OCI-LY3 (cell line): ENCODE measurements around the gene NDUFB10.
"Not testable (repeated sequence)": the region's sequence is repeated elsewhere in the genome, so short reads cannot be mapped to it uniquely, and the experiment has no call there.

Experiments used
- H2AFZ ChIP-seq: fragments of 200-600, 300-600 bp; shearing (Covaris generic); 2 replicates; pipeline ENCODE4 v1.6.0; 2014; ENCODE audit warnings: antibody characterized with exemption, low read depth, low read length
- H3K27ac ChIP-seq: fragments of 200-600, 300-600 bp; sonication (generic); 2 replicates; pipeline ENCODE4 v1.5.1; 2014; ENCODE audit warnings: mild to moderate bottlenecking, low read length, moderate library complexity, mixed read lengths
- H3K27me3 ChIP-seq: fragments of 200-600, 300-600 bp; sonication (generic); 2 replicates; pipeline ENCODE4 v1.6.1; 2014; ENCODE audit warnings: low read depth, low read length, mixed read lengths
- H3K36me3 ChIP-seq: fragments of 200-600, 300-600 bp; sonication (generic); replicated peaks from 2 replicates; pipeline ENCODE3; 2014; ENCODE audit warnings: low read depth, low read length, mixed read lengths
- H3K4me1 ChIP-seq: fragments of 300-600, 200-600 bp; sonication (generic); 2 replicates; pipeline ENCODE4 v1.6.1; 2014; ENCODE audit warnings: low read length, mixed read lengths
- H3K4me2 ChIP-seq: fragments of 200-600, 300-600 bp; sonication (generic); 2 replicates; pipeline ENCODE4 v1.6.1; 2014; ENCODE audit warnings: low read length, mixed read lengths
- H3K4me3 ChIP-seq: fragments of 300-600, 200-600 bp; sonication (generic); 2 replicates; pipeline ENCODE4 v1.5.1; 2014; ENCODE audit warnings: antibody characterized with exemption, mild to moderate bottlenecking, low read length, moderate library complexity
- H3K79me2 ChIP-seq: fragments of 300-600, 200-600 bp; shearing (Covaris generic); 2 replicates; pipeline ENCODE4 v1.6.1; 2014; ENCODE audit warnings: mild to moderate bottlenecking, low read length, mixed read lengths
- H3K9ac ChIP-seq: fragments of 300-600, 200-600 bp; shearing (Covaris generic); 2 replicates; pipeline ENCODE4 v1.6.0; 2014; ENCODE audit warnings: mild to moderate bottlenecking, low read length, moderate library complexity
- H3K9me3 ChIP-seq: fragments of 200-600, 300-600 bp; shearing (Covaris generic); 2 replicates; pipeline ENCODE4 v1.6.1; 2014; ENCODE audit warnings: low read length, mixed read lengths; ENCODE audit not compliant: insufficient read depth
- H4K20me1 ChIP-seq: fragments of 200-600, 300-600 bp; sonication (generic); 2 replicates; pipeline ENCODE4 v1.6.1; 2016; ENCODE audit warnings: low read length, mixed read lengths; ENCODE audit not compliant: insufficient read depth
- EZH2phosphoT487 ChIP-seq: fragments of 200-600 bp; shearing (Covaris generic); IDR thresholded peaks from 2 replicates; pipeline ENCODE4 v1.6.1; 2018; ENCODE audit warnings: antibody characterized with exemption, mixed run types, low read depth
- TF ChIP-seq, protein P1 (sequence below): fragments of 200-600, 300-600 bp; sonication (generic); IDR thresholded peaks from 2 replicates; pipeline ENCODE4 v1.5.1; 2014; ENCODE audit warnings: antibody characterized with exemption, low read length, low read depth

Gene NDUFB10

GRCh38 chr16:1933097-1933661 is 26.2 kb upstream of the NDUFB10 start:
- TF ChIP-seq, protein P1, sequence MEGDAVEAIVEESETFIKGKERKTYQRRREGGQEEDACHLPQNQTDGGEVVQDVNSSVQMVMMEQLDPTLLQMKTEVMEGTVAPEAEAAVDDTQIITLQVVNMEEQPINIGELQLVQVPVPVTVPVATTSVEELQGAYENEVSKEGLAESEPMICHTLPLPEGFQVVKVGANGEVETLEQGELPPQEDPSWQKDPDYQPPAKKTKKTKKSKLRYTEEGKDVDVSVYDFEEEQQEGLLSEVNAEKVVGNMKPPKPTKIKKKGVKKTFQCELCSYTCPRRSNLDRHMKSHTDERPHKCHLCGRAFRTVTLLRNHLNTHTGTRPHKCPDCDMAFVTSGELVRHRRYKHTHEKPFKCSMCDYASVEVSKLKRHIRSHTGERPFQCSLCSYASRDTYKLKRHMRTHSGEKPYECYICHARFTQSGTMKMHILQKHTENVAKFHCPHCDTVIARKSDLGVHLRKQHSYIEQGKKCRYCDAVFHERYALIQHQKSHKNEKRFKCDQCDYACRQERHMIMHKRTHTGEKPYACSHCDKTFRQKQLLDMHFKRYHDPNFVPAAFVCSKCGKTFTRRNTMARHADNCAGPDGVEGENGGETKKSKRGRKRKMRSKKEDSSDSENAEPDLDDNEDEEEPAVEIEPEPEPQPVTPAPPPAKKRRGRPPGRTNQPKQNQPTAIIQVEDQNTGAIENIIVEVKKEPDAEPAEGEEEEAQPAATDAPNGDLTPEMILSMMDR, result no peak
- no peak for TF ChIP-seq EZH2phosphoT487
- no peak overlapping the region for H3K4me2 ChIP-seq
- H3K27ac ChIP-seq, result no peak overlapping the region

GRCh38 chr16:1936945-1937479 is 22.3 kb upstream of the NDUFB10 start:
- Histone ChIP-seq H3K9ac (no peak overlapping the region), H3K27ac (no peak overlapping the region), H3K9me3 (no peaks in the 10 kb centered on the region), H3K79me2 (peaks cover 9% of the 10 kb centered on the region), H4K20me1 (peaks cover 15% of the 10 kb centered on the region), H2AFZ (no peak overlapping the region), H3K4me2 (no peak overlapping the region), H3K27me3 (no peaks in the 10 kb centered on the region), H3K4me3 (no peak overlapping the region), H3K36me3 (peaks cover 32% of the 10 kb centered on the region), H3K4me1 (peaks cover 19% of the 10 kb centered on the region)
- no peak for TF ChIP-seq EZH2phosphoT487
- TF ChIP-seq, protein P1, result no peak

More at GRCh38 chr16:1933097-1933661, 26.2 kb upstream of the NDUFB10 start:
- no peak overlapping the region for H3K9ac ChIP-seq
- no peaks in the 10 kb centered on the region for H4K20me1 ChIP-seq
- H3K4me1 ChIP-seq, result peaks cover 8% of the 10 kb centered on the region; the same call in 1 of the 2 replicates
- H2AFZ ChIP-seq, result no peak overlapping the region
- no peaks in the 10 kb centered on the region for H3K27me3 ChIP-seq
- H3K79me2 ChIP-seq, result no peaks in the 10 kb centered on the region
- H3K9me3 ChIP-seq, result no peaks in the 10 kb centered on the region
- H3K4me3 ChIP-seq, result no peak overlapping the region
- H3K36me3 ChIP-seq, result peaks cover 11% of the 10 kb centered on the region

DNA sequence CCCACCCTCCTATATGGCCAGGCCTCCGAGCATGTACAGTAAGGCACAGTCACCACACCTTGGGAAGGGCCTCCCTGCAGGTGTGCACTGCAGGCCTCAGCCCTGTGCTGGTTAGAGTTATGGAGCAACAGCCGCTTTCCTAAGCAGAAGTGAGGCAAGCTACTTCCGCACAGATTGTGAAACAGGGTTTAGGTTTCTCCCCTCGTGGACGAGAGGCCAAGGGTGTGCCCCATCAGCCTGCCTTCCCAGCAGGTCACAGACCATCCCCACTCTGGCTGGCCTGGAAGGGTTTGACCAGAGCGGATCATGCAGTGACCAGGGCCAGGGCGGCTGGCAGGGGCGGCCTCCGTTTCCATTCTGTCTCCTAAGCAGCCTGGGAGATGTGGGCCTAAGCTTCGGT is 21.0 kb upstream of the NDUFB10 start:
- Histone ChIP-seq H3K79me2 (peaks cover 19% of the 10 kb centered on the region), H3K4me1 (peaks cover 21% of the 10 kb centered on the region), H4K20me1 (peaks cover 15% of the 10 kb centered on the region), H3K27ac (no peak overlapping the region), H3K9ac (no peak overlapping the region), H3K9me3 (no peaks in the 10 kb centered on the region), H3K4me3 (no peak overlapping the region), H3K27me3 (no peaks in the 10 kb centered on the region), H3K36me3 (peaks cover 32% of the 10 kb centered on the region), H2AFZ (no peak overlapping the region), H3K4me2 (no peak overlapping the region)
- TF ChIP-seq, protein P1, result no peak
- TF ChIP-seq EZH2phosphoT487, result no peak

- peaks cover 15% of the 10 kb centered on the region for H4K20me1 ChIP-seq
- H3K4me2 ChIP-seq, result no peak overlapping the region
- no peak overlapping the region for H2AFZ ChIP-seq
- peaks cover 32% of the 10 kb centered on the region for H3K36me3 ChIP-seq
- TF ChIP-seq EZH2phosphoT487, result no peak
- TF ChIP-seq, protein P1, result no peak
- H3K27ac ChIP-seq, result no peak overlapping the region
- no peak overlapping the region for H3K4me3 ChIP-seq
- H3K9ac ChIP-seq, result no peak overlapping the region
- no peaks in the 10 kb centered on the region for H3K27me3 ChIP-seq
- no peaks in the 10 kb centered on the region for H3K9me3 ChIP-seq
- H3K4me1 ChIP-seq, result peaks cover 23% of the 10 kb centered on the region
- peaks cover 19% of the 10 kb centered on the region for H3K79me2 ChIP-seq
Observed at GRCh38 chr16:1938910-1939309, 20.4 kb upstream of the NDUFB10 start.

- Histone ChIP-seq H3K79me2 (peaks cover 19% of the 10 kb centered on the region), H3K4me1 (peaks cover 27% of the 10 kb centered on the region), H4K20me1 (peaks cover 15% of the 10 kb centered on the region), H3K36me3 (peaks cover 32% of the 10 kb centered on the region)
- H3K9me3 ChIP-seq, H2AFZ ChIP-seq, H3K4me3 ChIP-seq, H3K9ac ChIP-seq, H3K4me2 ChIP-seq, H3K27me3 ChIP-seq, H3K27ac ChIP-seq: not testable (repeated sequence)
Observed at GRCh38 chr16:1939833-1940232, 19.5 kb upstream of the NDUFB10 start.
